ENCODE data around the gene DGKG. TPM values are rescaled to one million over a fixed set of nuclear protein-coding genes. Genes with fewer than 3 reads are reported as not detected.

Gene DGKG
- polyA plus RNA-seq (ENCODE audit: insufficient read depth in 1 of 5, insufficient read length in 5 of 5, low replicate concordance in 1 of 5) = 1 to 10 TPM; 2.7 to 4.8 (median 4.4) TPM
- long read RNA-seq, donor 1, partial matches to known transcripts = 0 of 1 reads
- long read RNA-seq, donor 1, other reads (novel, unspliced or antisense) = 0 of 1 reads
- long read RNA-seq, donor 2 = 0 reads
- long read RNA-seq, donor 3 = 0 reads
- long read RNA-seq, donor 4 = 0 reads
- long read RNA-seq, donor 5 = 0 reads
- long read RNA-seq, donor 6 = 0 reads
- long read RNA-seq, donor 7, partial matches to known transcripts = 0 of 1 reads
- long read RNA-seq, donor 7, other reads (novel, unspliced or antisense) = 0 of 1 reads
- long read RNA-seq, donor 8 = 0 reads

DNA sequence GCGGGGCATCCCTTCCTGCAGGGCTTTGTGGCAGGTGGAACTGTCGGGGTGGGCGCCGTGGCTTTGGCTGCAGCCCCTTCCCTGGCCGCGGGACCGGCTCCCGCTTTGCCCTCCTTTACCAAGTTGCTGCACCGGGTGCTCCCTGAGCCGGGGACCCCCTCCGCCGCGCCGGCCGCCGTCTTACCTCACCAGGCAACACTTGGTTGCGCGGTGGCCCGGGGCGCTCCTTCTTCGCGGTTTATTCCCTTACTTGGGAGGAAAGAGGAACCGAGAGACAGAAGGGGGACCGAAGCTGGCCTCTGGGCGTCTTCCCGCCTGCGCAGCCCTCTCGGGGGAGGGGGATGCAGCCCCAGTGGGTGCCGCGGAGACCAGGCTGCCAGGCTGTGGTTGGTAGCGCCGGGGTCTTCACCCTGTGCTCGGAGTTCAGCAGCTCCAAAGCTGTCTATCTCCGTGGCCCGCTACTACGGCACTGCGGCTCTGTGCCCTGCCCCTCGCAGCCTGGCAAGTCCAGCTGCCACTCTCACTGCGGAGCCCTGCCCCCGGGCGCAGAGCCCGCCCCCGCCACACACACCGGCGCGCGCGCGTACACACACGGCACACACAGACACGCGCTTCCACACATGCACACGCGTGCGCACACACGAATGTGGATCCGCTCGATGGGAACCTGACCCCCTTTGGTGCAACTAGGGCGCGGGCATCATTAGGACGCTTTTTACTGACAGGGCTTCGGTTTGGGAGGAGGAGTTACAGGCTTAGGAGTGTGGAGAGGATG, at the start of gene DGKG:
Gene DGKG, minus strand, starts transcription at position 473 of the 775 bp plus-strand sequence. CDS start 41,775 bp downstream, outside the sequence.
- DNase-seq = no peak

DNA sequence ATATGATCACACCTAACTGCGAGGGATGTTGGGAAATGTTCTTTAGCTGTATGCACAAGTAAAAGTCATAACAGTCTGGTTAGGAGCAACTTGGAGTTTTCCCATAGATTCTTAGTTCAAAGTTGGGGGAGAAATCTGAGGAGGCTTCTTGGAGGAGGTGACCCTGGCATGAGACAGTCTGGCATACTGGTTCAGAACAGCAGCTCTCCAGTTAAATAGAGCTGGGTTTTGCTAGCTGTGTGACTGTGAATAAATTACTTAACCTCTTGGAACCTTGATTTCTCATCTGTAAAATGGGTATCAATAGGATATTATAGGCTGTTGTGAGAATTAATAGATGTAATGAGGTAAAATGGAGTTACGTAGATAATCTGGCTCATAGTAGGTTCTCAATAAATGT, 49.1 kb upstream of the DGKG start:
- DNase-seq = no peak

DNA sequence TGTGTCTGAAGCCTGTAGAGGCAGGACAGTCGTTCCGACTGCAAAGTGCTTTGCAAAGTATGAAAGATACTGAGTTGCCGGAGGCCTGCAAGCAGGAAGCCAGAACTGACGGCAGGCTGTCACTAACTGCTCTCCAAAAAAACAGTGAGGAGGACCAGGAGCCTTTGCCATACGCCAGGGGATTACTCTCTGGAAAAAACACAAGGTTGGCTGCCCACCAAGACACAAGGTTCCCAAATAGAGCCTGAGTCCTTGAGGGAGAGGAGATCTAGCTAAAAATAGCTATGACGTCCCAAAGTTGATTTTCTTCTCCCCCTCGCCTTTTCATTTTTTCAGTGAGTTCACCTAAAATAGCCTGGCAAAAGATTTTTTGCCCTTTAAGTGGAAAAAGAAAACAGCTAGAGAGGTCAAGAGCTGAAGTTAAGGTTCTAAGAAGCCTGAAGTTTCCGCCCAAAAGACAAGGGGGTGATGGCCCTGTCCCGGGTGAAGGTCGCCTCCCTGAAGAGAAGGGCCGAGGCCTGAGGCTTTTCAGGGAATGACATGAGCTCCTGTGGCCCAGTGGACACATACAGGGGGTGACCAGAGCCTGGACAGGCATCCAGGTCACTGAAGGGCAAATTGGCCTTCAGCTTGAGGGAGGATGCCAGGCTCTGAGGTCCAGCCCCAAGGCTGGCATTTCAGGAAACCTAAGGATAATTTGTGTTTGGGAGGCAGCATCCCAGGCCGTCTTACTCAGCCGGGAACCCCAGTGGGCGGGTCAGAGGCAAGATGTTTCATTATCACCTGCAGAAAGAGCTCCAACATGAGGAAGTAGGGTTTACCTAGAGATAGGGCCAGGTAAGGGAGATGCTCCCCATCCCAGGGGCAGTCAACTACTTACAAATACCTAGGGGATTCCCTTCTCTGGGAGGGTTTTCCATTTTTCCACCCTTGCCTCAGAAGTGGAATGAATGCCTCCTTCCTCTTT, 44.9 kb upstream of the DGKG start:
- no peak for DNase-seq

DNA sequence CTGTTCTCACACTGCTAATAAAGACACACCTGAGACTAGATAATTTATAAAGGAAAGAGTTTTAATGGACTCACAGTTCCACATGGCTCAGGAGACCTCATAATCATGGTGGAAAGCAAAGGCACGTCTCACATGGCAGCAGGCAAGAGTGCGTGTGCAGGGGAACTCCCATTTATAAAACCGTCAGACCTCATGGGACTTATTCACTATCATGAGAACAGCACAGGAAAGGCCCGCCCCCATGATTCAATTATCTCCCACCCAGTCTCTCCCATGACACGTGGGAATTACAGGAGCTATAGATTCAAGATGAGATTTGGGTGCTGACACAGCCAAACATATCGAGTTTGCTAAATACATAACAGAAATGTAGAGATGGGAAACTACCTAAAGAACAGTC, 39.5 kb upstream of the DGKG start:
- no peak for DNase-seq

DNA sequence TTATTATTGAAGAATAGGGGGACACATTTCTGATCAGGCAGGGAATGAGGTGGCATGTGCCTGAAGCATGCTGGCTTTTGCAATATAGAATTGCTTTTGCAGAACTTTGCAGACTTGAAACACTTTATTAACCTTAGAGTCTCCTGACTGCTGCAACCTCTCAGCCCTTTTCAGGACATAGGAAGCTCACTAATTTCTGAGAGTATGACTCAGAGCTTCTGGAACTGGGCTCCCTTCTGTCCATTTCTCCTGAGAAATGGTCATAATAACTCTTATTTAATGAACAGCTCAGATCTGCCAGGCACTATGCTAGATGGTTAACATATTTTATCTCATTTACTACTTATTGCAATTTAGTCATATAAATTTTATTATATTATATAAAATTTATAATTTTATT, 38.6 kb upstream of the DGKG start:
- DNase-seq = no peak

DNA sequence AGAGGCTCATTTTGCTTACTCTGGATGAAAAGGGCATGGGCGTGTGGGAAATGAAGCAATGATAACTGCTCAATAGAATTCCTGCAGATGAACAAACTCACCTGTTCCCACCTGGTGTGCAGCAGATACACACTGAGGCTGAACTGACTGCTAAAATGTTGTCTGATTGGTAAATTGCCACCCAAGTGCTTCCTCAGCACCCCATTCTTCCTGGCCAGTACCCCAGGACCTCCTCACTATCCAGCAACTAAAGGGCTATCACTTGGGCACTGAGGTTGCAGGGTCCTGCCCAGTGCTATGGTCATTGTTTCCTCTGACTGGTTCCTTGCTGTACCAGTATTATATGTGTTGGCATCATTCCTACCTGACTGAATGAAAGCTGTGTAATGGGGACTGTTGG, 38.0 kb upstream of the DGKG start:
- DNase-seq = no peak

DNA sequence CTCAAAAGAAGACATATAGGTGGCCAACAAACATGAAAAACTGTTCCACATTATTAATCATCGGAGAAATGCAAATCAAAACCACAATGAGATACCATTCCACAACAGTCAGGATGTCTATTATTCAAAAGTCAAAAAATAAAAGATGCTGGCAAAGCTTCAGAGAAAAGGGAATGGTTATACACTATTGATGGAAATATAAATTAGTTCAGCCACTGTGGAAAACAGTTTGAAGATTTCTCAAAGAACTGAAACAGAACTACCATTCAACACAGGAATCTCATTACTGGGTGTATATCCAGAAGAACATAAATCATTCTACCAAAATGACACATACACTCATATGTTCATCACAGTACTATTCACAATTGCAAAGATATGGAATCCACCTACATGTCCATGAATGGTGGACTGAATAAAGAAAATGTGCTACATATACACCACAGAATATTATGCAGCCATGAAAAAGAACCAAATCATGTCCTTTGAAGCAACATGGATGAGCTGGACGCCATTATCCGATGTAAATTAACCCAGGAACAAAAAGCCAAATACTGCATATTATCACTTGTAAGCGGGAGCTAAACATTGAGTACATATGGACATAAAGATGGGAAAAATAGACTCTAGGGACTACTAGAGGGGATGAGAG, 32.7 kb upstream of the DGKG start:
- no peak for DNase-seq

DNA sequence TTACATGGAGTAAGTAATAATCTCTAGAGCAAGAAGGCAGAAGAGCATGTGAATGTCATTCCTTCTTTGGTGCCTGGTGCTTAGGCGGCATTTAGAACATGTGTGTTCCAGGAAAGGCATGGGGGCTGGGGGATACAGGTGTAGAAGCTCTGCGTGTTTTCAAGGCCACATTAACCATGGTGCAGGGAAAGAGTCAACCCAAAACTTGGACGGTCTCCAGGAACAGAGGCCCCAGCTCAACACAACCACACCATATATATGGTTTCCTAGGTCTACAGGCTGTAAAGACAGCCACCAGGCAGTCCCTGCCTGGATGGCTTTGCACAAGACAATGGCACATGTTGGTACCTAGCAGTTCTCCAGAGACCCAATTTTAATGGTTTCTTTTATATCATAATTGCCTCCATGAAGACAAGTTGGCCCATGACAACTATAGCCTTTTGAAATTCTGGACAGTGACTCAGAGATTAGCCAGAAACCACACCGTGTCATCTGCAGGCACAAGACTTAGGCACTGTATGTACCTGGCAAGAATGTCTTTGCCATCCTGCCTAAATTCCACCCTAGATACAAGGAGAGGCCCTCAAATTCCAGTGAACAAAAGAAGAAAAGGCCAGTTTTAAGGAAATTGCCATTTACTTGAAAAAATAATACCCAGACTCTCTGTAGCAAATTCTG, 25.0 kb upstream of the DGKG start:
- no peak for DNase-seq

DNA sequence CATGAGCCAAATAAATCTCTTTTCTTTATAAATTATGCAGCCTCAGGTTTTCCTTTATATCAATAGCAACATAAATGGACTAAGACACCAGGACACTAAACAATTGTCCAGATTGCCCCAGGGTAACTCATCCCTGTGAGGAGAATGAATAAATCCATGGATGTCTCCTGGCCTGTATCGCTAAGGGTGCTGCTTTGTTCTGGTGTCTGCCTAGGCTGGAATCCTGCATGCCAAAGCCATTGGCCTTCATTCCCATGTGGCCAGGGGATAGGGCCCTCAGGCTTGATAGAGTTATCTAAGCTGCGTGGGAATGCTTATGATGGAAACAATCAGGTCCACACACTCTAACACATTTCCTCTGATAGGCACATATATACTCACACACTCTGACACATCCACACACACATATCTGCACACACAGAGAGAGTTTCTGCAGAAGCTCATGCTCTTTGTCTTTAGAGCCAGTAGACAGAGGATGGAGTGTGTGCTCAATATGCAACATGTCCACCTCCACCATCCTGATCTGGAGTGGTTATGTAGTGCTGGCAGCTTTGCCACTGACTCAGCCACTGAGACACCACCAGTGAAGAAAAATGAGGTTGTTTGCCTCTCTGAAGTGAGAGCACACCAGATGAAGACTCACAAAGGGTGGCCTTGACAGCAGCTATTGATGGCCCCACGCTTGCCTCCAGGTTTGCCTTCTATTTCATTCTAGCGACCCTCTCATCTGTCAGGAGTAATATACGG, 24.0 kb upstream of the DGKG start:
- no peak for DNase-seq

DNA sequence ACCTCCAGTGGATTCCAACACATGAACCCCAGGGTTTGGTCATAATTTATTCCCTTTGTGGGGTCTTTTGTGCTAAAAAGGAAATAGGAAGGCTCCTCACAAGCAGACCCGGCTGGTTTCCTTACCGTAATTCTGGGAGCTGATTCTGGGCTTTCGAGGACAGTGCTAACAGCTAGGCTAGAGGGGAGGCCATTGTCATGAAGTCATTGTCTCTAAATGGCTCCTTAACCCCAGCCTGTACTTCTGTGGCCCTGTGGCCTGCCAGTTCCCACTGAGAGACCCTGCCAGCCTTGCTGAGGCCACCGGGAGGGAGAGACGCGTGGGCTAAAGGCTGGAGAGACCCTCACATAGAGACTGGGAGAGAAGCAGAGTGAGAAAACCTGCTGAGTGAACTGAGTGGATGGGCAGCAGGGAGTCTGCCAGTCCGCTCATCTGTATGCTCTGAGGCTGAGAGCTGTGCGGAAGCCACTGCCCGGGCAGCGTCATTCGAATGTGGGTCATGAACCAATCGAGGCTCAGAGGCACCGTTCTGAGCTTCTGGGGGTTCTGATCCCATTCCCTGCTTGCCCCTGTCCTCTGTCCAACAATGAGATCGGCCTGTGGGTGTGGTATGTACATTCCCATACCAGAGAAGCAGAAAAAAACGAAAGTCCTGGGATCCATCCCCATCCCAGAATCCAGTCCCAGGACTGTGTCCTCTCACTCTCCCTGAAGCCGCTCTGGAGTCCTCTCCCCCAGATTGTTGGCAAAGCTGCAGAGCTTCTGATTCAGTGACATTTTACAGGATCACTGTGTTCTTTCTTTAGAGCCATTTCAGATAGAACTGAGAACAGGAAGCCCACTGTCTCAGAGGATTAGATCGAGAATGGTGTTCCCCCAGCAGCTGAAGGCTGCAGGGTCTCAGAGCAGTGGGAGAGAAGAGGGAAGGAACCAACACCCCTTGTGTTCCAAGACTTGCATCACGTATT, 21.3 kb upstream of the DGKG start:
- DNase-seq = no peak

DNA sequence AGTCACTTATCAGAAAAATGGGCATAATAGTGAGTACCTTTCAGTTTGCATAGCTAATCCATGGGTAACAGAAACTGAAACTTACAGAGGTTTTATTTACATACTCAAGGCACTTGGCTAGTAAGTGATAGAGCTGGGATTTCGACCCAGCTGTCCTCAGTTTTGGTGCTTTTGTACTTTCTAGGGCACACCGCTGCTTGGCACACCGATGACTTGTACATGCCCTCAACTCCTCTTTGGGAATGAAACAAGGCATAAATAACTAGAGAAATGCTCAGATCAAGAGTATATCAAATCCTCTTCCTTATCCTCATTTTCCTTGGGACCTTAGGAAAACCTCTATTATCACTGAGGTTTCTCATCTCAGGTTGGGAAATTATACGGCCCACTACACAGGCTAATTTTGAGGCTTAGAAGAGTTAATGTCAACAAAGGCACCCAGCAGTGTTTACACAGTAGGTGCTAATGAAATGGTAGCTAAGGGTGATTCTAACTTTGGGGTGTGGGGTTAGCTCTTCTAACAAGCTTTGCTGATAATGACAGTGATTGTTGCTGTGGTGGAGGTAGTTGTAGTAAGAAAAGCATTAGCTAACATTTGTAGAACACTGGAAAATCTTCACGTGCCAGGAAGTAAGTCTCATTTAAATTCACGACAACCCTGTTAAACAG, 20.3 kb upstream of the DGKG start:
- no peak for DNase-seq

DNA sequence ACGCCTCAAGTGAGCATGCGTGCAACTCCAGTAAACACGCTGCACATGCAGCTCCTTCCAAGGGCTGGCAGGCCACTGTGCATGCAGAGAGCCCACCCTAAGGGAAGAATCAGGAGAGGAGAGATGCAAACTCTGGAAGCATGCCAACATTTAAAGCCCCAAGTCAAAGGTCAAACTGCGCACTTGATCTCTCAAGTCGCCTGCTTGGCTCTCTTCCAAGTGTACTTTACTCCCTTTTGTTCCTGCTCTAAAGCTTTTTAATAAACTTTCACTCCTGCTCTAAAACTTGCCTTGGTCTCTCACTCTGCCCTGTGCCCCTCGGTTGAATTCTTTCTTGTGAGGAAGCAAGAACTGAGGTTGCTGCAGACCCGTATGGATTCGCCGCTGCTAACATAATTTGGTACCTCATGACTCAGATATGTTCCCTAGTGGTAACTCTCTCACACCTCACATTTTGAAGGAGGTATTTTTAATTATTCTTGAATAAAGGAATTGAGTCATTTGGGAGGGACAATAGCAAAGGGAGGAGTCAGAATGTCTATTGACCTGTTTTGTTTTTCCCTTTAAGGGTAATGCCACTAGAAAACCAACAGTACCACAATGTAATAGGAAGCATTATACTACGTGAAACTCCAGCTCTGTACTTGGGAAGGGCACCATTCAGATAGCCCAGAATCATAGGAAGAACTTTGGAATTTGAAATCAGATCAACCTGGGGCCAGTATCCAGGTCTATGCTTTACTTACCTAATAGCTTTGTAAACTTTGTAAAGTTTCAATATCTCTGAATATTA, 19.6 kb upstream of the DGKG start:
- DNase-seq = no peak

DNA sequence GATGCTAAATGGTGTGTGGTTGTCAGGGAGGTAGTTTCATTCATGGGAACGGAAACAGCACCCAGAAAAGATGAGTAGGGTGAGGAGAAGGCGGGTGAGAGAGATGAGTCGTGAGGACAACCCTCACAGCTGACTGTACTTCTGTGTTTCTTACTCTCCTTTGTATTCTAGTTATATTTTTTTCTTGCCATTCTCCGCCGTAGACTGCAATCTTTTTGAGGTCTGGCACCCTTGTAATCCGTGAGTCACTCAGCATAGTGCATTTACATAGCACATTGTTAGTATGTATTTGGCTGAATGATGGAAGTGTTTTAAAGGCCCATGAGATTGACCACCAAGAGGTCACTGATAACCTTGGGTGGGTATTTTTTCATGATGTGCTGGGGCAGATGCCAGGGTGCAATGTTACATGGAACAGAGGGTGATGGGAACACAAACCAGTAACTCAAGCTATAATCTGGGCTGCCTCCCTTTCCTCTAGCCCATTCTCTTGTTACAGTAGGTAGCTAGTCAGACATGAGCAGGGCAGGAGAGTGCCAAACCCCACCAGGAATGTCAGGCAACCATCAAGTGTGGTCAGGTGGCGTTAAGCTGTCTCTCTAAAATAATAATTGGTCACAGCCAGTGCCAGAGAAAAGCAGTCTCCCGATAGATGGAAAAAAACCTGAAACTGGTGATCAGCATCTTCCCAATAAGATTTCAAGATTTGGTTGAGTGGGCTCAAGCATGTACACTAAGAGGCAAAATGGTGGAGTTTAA, 18.8 kb upstream of the DGKG start:
- no peak for DNase-seq

DNA sequence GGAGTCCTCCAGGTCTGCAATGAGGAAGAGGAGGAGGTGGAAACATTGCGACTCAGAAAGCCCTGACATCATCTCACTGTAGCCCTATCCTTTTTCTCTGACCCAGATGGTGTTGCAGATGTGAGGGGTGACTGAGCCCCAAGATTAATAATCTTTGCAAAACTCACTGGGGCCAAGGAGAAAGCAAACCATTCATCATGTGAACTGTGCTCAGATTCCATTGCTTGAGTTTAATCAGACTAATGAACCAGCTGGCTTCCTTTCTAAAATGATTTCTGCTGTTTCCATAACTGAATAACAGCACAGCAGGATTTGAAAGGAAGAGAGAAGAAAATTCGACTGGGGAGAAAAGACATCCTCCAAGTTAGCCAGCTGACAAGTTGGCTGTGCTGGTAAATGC, 13.4 kb upstream of the DGKG start:
- no peak for DNase-seq

DNA sequence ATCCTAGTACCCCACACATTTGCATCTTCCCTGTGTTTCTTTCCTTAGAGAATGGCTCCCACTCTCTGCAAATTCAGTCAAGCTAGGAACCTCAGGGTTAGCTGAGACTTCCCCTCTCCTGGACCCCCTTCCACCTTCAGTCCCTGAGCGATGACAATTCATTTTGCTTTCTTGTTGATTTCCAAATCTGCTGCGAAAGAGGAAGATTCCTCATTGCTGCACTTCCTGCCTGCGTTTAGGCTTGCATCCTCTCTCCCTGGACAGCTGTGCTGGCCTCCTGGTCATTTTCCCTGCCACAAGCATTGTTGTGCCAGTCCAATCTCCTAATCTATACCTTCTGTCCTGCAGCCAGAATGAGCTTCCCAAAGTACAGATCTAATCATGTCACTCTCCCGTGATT, 12.3 kb upstream of the DGKG start:
- DNase-seq = no peak

DNA sequence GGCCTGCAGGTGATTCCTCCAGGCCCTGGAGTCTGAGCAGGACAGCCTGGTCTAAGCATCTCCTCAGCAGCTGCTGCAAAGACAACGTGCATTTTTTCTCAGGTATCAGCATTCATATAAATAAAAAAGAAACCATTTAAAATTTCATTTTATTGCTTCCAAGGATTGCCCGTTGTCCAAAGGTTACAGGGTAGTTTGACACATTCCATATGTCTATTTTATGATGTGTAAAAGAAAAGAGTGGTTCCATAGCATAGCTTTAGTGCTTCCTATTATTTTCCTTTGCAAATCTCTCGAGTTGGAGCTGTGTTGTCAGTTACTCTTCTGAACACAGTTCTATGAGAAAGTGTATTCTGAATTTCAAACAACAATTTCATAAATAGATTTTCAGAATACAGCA, 7.2 kb upstream of the DGKG start:
- no peak for DNase-seq

DNA sequence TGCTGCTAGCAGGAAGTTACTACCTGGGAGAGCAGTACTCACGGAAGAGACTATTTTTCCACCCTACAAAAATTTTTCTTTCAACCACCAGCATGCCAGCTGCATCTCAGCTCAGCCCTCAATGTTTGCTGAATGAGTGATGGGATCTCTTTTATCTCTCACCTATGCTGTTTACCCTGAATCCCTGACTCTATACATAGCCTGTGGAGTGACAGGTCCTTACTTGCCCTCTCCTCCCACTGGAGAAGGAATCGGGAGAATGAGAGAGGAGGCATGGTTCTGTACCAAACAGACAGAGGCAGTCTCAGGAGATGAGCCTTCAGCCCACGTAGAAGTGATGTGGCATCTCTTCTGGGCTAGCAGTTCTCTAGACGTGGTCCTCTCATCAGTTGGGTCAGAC, 6.7 kb upstream of the DGKG start:
- no peak for DNase-seq
